NCI-H2081 treated with DMSO at 0.1 percent for 48 hours (cell line): ENCODE results near the gene EIF4E.
"Not testable (repeated sequence)": the region's sequence is repeated elsewhere in the genome, so short reads cannot be mapped to it uniquely, and the experiment has no call there.

Source experiments
- DNase-seq: peaks from one replicate; lab custom pipeline; 2025; lab: John Stamatoyannopoulos, UW

EIF4E gene

GRCh38 chr4:98873059-98873458 lies 55.9 kb downstream of the EIF4E start:
- no peak for DNase-seq

GRCh38 chr4:98872120-98872906 lies 56.6 kb downstream of the EIF4E start:
- not testable (repeated sequence) for DNase-seq

DNA sequence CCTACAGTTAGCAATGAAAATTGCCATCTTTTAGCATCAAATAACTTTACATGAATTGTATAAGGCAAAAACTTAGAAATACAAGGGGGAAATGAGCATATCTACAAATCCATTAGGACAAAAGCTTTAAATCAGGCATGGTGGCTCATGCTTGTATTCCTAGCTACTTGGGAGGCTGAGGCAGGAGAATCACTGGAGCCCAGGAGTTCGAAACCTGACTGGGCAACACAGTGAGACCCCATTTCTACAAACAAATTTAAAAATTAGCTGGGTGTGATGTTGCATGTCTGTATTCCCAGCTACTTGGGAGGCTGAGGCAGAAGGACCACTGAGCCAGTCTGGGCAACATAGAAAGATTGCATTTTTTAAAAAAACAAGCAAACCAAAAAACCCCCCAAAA lies 61.3 kb downstream of the EIF4E start:
- no peak for DNase-seq

DNA sequence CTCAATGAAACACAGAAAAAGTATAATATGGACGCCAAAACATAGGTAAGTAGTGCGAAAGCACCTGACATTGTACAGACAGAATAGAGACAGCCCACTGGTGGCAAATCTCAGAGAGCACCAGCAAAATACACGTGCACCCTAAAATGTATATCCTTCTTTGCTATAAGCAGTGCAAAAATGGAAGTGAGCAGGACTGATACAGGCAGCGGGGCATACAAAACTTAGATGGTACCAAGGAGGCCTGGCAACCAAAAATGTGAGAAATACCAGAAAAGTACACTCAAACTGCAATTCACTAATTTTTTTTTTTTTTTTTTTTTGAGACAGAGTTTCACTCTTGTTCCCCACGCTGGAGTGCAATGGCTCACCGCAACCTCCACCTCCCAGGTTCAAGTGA lies 63.9 kb downstream of the EIF4E start:
- no peak for DNase-seq

DNA sequence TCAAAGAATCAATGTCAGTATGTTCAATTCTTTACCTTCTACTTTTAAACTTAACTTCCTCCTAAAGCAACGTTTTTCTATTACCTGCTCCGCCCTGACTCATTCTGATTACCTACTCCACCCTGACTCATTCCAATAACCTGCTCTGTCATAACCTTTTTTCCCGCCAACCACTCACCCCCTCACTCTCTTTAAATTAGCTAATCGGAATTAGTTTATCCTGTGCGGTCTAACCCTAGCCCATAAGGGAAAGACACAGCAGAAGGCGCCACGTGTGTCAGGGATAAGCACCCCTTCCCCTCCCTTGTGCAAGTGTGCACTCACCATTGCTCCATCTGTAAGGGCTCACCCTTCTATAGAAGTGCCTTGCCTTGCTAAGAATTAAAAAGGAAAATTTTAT lies 64.4 kb downstream of the EIF4E start:
- no peak for DNase-seq

GRCh38 chr4:98862371-98862770 lies 66.6 kb downstream of the EIF4E start:
- no peak for DNase-seq

DNA sequence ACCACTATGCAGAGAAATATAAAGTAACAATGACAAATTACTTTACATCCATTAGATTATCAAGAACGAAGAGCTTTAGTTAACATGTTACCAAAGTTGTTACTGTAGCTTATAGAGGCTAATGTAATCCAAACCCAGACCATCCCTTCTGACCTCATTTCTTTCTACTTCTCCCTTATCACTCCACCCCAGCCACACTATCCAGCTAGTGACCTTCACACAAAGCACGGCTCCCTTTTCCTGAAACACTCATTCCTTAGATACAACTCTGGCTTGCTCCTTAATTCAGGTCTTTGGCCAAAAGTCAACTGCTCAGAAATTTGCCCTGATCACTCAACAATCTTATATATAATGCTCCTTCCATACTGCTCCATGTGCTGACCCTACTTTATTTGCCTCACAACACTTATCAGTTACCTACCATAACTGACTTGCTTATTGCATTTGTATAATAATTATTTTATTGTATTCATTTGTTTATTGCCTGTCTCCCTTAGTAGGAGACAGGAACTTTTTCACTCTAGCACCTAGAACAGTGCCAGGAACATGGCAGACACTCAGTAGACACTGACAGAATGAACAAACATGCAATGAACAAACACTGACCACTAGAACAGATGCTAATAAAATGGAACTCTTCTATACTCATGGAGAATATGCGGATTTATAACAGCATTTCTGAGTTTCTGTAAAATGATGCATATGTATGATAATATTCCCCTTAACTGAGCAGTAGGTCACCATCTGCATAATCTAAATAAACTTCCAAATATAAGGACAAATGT lies 67.6 kb downstream of the EIF4E start:
- DNase-seq, result no peak

- no peak for DNase-seq
Observed at GRCh38 chr4:98851806-98852205, 77.1 kb downstream of the EIF4E start.

GRCh38 chr4:98850937-98851336 lies 78.0 kb downstream of the EIF4E start:
- no peak for DNase-seq

DNA sequence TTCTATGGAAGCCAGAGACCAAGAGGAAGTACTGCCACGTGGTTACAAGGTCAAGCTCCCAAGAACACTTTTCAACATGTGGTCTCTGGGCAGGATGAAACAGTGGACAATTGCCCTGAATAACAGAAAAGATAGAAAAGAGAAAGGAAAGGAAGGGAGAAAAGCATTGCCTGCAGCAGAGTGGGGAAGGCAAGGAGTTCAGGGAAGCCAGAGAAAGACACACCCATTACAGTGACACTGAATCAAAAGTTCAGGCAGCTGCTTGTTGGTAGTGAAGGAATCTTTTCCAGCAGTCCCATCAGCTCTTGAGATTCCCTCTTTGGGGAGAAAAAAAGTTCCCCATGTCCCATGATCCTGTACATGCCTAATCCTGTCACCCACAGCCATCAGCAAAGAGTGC lies 80.5 kb downstream of the EIF4E start:
- no peak for DNase-seq

GRCh38 chr4:98845960-98846359 lies 83.0 kb downstream of the EIF4E start:
- no peak for DNase-seq

DNA sequence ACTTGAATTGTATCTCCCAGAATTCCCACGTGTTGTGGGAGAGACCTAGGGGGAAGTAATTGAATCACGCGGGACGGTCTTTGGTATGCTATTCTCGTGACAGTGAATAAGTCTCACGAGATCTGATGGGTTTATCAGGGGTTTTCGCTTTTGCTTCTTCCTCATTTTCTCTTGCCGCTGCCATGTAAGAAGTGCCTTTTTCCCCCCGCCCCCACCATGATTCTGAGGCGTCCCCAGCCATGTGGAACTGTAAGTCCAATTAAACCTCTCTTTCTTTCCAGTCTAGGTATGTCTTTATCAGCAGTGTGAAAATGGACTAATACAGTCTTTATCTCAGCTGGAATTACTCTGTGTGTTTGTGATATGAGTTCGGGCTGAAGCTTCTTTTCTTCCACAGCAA lies 86.0 kb downstream of the EIF4E start:
- DNase-seq, result not testable (repeated sequence)

GRCh38 chr4:98838977-98839618 lies 89.8 kb downstream of the EIF4E start:
- no peak for DNase-seq

GRCh38 chr4:98838531-98838930 lies 90.4 kb downstream of the EIF4E start:
- no peak for DNase-seq

- no peak for DNase-seq
Observed at GRCh38 chr4:98833384-98833783, 95.5 kb downstream of the EIF4E start.

GRCh38 chr4:98831036-98831435 lies 97.9 kb downstream of the EIF4E start:
- not testable (repeated sequence) for DNase-seq
